WERI-Rb-1 (cell line): ENCODE results near the gene NLGN2.

ENCODE experiments used
- DNase-seq: peaks from one replicate; pipeline ENCODE4 v3.0.0-alpha.2; 2020
- H3K27ac ChIP-seq: fragments of 250-450 bp; sonication (Bioruptor Pico); 2 replicates; pipeline ENCODE4 v1.5.1; 2020; ENCODE audit warnings: mild to moderate bottlenecking, moderate library complexity
- H3K27me3 ChIP-seq: fragments of 250-450 bp; sonication (Bioruptor Pico); 2 replicates; pipeline ENCODE4 v1.5.1; 2021; ENCODE audit warnings: mild to moderate bottlenecking, low read depth, moderate library complexity; ENCODE audit not compliant: insufficient read depth, severe bottlenecking
- H3K36me3 ChIP-seq: fragments of 250-450 bp; sonication (Bioruptor Pico); 2 replicates; pipeline ENCODE4 v1.5.1; 2020; ENCODE audit warnings: mild to moderate bottlenecking, moderate library complexity
- H3K4me3 ChIP-seq: 2 replicates; pipeline ENCODE4 v1.5.1; 2011; ENCODE audit warnings: low read depth, mild to moderate bottlenecking, control low read depth, low read length
- H3K9me3 ChIP-seq: fragments of 250-450 bp; sonication (Bioruptor Pico); 2 replicates; pipeline ENCODE4 v1.5.1; 2021; ENCODE audit warnings: mild to moderate bottlenecking, moderate library complexity; ENCODE audit not compliant: severe bottlenecking
- TF ChIP-seq, protein P1 (sequence below): IDR thresholded peaks from 2 replicates; pipeline ENCODE4 v1.5.1; 2011; ENCODE audit warnings: low read depth, mild to moderate bottlenecking, control low read depth, inconsistent platforms, low read length

Gene NLGN2

DNA sequence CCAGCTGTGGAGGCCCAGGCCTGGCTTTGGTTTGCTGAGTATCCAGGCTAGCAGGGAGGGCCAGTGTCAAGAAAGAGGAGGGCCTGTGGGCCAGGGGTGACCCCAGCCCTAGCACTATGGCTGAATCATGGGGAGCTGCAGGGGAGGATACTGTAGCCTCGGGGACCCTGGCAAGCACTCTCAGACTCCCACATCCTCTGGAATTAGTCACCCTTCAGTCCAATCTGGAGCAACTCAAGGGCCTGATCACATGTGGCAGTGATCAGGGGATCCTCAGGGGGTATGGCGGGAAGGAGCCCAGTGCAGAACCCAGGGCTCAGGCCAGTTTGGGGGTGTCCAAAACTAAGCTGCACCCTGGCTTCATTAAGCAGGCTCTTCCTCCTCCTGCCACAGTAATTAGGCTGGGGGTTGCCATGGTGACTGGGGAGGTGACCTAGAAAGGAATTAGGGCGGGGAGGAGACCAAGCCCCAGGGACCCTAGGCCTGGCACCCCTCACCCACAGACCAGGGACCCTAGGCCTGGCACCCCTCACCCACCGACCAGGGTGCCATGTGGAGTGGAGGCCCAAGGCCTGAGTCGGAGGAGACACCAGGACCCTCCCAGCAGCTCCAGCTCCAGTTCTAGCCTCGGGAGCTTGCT lies 5.8 kb downstream of the NLGN2 start:
- H3K9me3 ChIP-seq: no peaks in the 10 kb centered on the region
- peaks cover 22% of the 10 kb centered on the region for H3K36me3 ChIP-seq
- H3K27me3 ChIP-seq: no peaks in the 10 kb centered on the region
- no peak for DNase-seq
- TF ChIP-seq, protein P1, sequence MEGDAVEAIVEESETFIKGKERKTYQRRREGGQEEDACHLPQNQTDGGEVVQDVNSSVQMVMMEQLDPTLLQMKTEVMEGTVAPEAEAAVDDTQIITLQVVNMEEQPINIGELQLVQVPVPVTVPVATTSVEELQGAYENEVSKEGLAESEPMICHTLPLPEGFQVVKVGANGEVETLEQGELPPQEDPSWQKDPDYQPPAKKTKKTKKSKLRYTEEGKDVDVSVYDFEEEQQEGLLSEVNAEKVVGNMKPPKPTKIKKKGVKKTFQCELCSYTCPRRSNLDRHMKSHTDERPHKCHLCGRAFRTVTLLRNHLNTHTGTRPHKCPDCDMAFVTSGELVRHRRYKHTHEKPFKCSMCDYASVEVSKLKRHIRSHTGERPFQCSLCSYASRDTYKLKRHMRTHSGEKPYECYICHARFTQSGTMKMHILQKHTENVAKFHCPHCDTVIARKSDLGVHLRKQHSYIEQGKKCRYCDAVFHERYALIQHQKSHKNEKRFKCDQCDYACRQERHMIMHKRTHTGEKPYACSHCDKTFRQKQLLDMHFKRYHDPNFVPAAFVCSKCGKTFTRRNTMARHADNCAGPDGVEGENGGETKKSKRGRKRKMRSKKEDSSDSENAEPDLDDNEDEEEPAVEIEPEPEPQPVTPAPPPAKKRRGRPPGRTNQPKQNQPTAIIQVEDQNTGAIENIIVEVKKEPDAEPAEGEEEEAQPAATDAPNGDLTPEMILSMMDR: no peak
- no peak overlapping the region for H3K4me3 ChIP-seq
- H3K27ac ChIP-seq: no peak overlapping the region

DNA sequence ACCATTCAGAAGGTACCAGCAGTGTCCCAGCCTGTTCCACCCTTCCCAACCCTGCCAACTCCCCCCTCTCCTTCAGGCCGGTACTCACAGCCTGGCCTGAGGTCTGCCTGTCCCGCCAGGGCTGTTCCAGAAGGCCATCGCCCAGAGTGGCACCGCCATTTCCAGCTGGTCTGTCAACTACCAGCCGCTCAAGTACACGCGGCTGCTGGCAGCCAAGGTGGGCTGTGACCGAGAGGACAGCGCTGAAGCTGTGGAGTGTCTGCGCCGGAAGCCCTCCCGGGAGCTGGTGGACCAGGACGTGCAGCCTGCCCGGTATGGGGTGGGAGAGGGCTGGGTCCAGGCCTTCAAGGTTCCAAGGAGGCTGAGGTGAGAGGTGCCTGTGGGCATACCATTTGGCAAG lies 7.2 kb downstream of the NLGN2 start:
- Histone ChIP-seq H3K9me3 (no peaks in the 10 kb centered on the region), H3K4me3 (no peak overlapping the region), H3K36me3 (peaks cover 9% of the 10 kb centered on the region), H3K27me3 (no peaks in the 10 kb centered on the region), H3K27ac (no peak overlapping the region)
- TF ChIP-seq, protein P1: no peak
- no peak for DNase-seq

DNA sequence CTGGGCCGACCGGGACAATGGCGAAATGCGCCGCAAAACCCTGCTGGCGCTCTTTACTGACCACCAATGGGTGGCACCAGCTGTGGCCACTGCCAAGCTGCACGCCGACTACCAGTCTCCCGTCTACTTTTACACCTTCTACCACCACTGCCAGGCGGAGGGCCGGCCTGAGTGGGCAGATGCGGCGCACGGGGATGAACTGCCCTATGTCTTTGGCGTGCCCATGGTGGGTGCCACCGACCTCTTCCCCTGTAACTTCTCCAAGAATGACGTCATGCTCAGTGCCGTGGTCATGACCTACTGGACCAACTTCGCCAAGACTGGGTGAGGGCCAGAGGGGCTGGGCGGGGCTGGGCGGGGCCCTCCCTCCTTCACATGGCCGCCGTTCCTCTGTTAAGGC lies 8.1 kb downstream of the NLGN2 start:
- H3K27me3 ChIP-seq: no peaks in the 10 kb centered on the region
- H3K36me3 ChIP-seq: peaks cover 9% of the 10 kb centered on the region
- no peak for DNase-seq
- no peak overlapping the region for H3K27ac ChIP-seq
- TF ChIP-seq, protein P1: no peak
- no peak overlapping the region for H3K4me3 ChIP-seq
- H3K9me3 ChIP-seq: no peaks in the 10 kb centered on the region

DNA sequence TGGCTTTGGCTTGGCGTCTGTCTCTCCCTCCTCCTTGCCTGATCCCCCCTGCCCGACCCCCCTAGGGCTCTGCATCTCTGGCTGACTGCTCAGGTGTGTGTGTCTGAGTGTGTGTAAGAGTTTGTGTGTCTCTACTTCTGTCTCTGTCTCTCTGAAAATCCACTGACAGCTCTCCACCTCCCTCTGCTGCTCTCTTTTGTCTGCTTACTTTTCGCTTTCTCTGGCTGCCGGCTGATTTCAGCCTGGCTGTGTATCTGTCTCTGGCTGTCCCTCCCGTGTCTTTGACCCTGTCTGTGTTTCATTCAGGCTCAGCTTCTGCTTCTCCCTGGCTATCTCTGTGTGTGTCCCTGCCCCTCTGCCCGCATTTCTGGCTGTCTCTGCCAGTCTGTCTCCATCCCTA lies 8.7 kb downstream of the NLGN2 start:
- H3K27ac ChIP-seq: no peak overlapping the region
- peaks cover 9% of the 10 kb centered on the region for H3K36me3 ChIP-seq
- no peaks in the 10 kb centered on the region for H3K9me3 ChIP-seq
- no peak overlapping the region for H3K4me3 ChIP-seq
- TF ChIP-seq, protein P1: no peak
- DNase-seq: no peak
- no peaks in the 10 kb centered on the region for H3K27me3 ChIP-seq

DNA sequence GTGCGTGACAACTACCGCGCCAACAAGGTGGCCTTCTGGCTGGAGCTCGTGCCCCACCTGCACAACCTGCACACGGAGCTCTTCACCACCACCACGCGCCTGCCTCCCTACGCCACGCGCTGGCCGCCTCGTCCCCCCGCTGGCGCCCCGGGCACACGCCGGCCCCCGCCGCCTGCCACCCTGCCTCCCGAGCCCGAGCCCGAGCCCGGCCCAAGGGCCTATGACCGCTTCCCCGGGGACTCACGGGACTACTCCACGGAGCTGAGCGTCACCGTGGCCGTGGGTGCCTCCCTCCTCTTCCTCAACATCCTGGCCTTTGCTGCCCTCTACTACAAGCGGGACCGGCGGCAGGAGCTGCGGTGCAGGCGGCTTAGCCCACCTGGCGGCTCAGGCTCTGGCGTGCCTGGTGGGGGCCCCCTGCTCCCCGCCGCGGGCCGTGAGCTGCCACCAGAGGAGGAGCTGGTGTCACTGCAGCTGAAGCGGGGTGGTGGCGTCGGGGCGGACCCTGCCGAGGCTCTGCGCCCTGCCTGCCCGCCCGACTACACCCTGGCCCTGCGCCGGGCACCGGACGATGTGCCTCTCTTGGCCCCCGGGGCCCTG lies 9.5 kb downstream of the NLGN2 start:
- no peak overlapping the region for H3K4me3 ChIP-seq
- H3K27ac ChIP-seq: no peak overlapping the region
- TF ChIP-seq, protein P1: no peak
- no peaks in the 10 kb centered on the region for H3K27me3 ChIP-seq
- H3K9me3 ChIP-seq: no peaks in the 10 kb centered on the region
- H3K36me3 ChIP-seq: peaks cover 9% of the 10 kb centered on the region
- DNase-seq: no peak
